C4-2B (cell line): ENCODE results near the gene HOXA9.

ENCODE experiments used
- H3K27ac ChIP-seq: fragments of 450-650 bp; 2 replicates; pipeline ENCODE4 v1.5.1; 2017
- CTCF ChIP-seq: fragments of 450-650 bp; conservative IDR thresholded peaks from 2 replicates; pipeline ENCODE4 v1.5.1; 2017; ENCODE audit warnings: mild to moderate bottlenecking
- ZFX ChIP-seq: fragments of 450-650 bp; IDR thresholded peaks from 2 replicates; pipeline ENCODE4 v1.6.1; 2017

Gene HOXA9

GRCh38 chr7:27152816-27153442 lies 12.4 kb downstream of the HOXA9 start:
- no peak overlapping the region for H3K27ac ChIP-seq
- TF ChIP-seq ZFX (no peak), CTCF (no peak)

DNA sequence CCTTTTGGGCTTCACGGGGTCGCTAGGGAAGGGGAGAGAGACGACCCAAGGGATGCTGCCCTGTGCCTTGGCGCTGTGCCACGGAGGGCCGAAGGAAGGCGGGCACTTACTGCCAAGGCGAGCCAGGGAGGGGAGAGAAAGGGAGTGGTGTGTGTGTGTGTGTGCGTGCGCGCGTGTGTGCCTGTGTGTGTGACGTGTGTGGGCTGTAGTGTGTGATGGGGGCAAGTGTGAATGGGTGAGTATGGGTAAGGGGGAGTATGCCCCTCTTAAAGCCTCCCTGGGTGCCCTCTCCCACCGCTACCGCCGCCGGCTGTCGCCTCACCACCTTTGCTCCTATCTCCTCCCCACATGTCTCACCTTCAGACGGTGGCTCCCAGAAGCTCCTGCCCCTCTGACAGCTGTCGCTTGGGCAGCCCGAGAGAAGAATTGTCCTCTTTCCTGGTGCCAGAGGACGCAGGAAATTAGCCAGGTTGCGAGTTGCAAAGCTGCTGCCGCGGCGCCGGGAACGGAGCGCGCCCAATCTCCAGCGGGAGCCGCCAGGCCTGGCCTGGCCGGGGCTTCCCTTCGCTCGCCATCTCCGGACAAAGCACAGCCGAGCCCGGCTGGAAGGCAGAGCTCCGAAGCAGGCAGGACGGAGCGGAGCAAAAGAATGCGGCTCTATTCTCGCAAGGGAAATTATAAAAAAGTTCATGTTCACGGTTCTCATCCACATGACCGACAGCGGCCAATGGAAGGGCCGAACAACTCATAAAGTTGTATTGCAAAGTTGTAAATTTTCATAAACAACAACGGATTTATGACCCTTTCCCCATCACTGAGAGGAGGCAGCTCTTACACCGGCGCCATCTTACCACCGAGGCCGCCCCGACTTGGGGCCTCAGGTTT lies 13.2 kb downstream of the HOXA9 start, which contains the start of gene HOXA3:
HOXA3 (minus strand) TSS at position 653 of the 885 bp plus-strand sequence. CDS start 41,943 bp downstream, outside the sequence.
- TF ChIP-seq CTCF (no peak), ZFX (no peak)
- H3K27ac ChIP-seq: no peak within 1 kb of the TSS

DNA sequence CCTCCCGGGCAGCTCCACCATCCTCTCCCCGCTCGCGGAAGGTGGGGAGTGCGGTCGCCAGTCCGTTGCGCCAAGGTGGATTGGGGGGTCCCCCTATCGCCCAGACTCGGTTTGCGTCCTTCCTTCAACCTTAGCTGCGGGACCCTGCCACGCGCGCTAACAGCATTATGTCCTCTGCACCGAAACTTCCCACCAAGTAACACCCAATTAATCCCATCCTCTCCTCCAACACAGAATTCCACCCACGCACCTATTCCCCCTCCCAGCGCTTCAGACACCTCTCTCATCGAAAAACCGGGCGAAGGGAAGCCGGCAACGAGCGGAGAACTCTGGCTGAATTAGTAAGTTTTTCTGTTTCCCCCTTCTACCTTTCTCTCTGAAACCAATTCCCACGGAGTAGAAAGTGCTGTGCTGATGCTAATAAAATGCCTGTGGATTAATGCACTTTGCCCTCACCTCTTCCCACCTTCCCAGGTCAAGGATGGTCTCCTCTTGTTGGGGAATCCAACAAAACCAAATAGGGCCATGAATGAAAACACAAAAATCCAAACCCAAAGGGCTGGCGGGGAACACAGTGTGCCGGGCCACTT lies 13.9 kb downstream of the HOXA9 start:
- TF ChIP-seq CTCF (no peak), ZFX (no peak)
- peak overlapping the region; percentile 77; the same call in 1 of the 2 replicates for H3K27ac ChIP-seq

GRCh38 chr7:27150568-27151340 lies 14.6 kb downstream of the HOXA9 start:
- peak overlapping the region; percentile 77 for H3K27ac ChIP-seq
- peak; percentile 92 for TF ChIP-seq CTCF
- TF ChIP-seq ZFX: peak; percentile 84; the same call in 1 of the 2 replicates

- H3K27ac ChIP-seq: peak overlapping the region; percentile 77
These were observed 15.3 kb downstream of the HOXA9 start for GRCh38 chr7:27149842-27150567.

More at GRCh38 chr7:27149842-27150567, 15.3 kb downstream of the HOXA9 start:
- TF ChIP-seq CTCF (no peak), ZFX (no peak)
